Measurements from ENCODE around the gene CREB3L2.

Gene CREB3L2

DNA sequence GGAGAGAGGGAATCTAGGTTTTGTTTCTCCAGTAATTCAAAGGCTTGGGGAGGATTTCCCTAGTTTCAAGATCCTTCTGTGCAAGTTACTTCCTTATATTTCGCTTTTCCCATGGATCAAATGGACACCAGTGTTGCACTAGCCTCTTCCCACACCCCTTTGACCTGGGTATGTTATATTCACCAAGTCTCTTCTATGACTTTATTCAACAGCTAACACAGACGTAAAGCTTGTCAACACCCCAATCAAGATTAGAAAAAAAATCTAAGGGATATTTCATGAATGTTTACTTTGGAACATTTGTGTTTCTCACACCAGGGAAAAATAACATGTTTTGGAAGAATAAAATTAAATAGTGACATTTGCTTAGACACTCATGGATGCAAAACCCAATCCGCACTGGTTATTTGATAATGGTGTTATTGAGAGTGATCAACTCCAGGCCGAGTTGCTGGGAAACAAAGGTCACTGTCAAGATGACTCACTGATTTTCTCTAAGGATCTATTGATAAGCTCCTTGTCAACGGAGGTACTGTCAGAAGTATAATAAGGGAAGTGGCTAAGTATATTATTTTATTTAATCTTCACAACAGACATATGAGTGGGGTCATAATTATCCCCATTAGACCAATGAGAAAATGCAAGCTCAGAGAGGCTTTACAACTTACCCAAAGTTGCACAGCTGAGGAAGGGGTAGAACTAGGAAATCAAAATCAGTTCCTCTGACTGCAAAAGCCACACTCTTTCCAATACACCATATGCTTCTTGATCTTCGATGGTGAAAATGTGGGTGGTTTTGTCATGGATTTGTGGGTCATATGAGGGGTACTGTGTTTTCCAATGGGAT is 52.2 kb downstream of the CREB3L2 start:
- DNase-seq, result no peak

- DNase-seq, result no peak
These were observed 53.0 kb downstream of the CREB3L2 start for GRCh38 chr7:137948845-137949330.

DNA sequence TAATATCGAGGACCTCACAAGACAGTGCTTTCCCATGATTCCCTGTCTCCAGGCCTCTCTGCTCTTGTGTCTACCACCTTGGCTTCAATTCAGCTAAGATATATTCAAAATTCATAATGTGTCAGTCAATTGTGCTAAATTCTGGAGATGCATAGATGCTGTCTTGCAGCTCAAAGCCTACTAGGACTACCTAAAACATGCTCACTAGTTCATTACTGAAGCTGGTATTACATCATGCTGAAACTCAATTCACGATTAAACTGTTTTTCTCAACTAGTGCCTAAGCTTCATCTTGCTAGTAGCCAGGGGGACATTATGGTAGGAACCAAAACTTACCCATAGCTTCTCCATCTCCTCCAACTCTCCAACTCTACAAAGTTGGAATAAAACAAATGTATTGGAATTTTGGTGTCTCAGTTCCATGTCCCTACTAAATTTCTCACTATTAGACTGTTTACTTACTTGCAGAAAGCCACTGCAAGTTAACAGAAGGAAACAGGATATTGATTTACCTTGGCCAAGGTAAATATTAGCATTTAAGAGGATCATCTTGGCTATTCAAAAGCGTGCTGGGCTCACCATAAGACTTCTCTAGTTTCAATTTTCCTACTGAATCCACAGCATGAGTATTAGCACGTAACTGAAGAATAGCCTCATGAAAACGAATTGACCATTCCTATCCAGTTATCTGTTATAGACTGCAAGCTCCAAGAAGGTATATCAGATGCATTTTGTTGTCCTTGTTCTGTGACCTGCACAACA is 53.6 kb downstream of the CREB3L2 start:
- no peak for DNase-seq

GRCh38 chr7:137947046-137947445 is 54.8 kb downstream of the CREB3L2 start:
- no peak for DNase-seq

DNA sequence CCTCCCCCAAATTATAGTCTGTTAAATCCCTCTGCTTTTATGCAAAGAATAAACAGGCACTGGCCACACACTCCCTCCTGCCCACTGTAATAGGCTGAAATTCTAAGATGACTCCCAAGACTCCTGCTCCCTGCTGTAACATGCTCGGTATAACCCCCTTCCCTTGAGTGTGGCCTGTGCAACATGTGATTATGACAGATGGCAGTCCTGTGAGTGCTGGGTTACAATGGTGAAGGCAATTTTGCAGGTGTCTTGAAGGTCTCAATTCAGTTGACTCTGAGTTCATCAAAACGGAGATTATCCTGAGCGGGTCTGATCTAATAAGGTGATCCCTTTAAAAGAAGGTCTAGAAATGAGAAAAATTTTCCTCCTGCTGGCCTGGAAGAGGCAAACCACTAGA is 55.9 kb downstream of the CREB3L2 start:
- no peak for DNase-seq

DNA sequence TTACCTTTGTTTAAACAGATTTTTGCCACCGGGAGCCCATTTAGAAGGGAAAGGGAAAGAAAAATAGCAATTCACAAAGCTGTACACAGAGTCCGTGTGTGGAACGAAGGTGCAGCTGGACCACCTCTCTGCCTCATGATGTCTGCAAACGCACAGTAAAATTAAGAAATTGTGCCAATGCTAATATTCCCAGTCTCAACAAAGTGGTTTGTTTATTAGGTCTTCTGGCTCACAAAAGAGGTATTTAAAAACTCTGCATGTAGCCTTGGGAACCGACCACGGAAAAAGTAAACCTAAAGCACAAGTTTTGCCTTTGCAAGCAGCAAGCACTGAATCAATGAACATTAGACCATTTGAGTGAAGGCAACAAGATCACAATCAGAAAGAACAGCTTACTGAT is 57.7 kb downstream of the CREB3L2 start:
- no peak for DNase-seq

DNA sequence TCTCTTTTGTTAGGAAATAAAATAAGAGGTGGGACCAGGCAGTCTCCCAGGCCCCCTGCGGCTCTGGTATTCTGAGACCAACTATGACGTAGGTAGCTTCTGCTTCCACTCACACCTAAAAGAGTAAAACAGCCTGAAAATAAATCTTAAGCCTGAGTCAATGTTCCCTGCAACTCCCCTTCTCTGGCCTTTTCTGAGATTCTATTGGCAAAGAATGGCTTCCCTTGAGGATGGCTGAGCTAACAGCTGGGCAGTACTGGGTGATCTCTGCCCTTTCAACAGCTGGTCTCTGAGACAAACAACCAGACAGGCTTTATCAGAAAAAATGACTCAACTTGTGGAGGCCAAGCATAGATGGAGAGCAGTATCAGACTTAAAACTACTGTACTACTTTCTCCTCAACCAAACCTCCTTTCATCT is 58.7 kb downstream of the CREB3L2 start:
- no peak for DNase-seq

DNA sequence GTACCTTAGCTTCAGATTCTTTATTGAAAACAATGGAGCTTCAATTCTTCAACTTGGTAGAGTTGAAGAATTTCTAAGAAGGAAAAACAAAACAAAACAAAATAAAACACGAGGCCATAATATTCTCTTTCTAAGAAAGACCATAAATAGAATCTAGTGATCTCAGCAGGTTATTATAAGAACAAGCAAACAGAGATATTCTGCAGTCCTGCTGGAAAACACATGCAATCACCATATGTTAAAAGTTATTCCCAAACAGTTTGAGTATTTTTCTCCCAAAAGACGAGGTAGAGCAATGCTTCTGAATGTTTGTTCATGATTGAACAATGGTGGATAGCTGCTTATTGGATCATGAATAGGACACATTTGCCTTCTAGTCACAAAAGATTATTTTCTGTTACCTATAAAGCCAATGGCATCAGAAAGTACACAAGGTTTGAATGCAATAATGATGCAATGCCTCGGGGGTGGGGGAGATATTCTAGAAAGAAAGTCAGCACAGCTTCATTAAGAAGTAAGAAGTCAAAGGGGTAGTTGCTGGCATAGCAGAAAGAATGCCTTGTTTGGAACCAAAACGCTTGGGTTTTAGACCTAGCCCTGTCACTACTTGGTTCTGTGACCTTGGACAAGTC is 59.3 kb downstream of the CREB3L2 start:
- no peak for DNase-seq

DNA sequence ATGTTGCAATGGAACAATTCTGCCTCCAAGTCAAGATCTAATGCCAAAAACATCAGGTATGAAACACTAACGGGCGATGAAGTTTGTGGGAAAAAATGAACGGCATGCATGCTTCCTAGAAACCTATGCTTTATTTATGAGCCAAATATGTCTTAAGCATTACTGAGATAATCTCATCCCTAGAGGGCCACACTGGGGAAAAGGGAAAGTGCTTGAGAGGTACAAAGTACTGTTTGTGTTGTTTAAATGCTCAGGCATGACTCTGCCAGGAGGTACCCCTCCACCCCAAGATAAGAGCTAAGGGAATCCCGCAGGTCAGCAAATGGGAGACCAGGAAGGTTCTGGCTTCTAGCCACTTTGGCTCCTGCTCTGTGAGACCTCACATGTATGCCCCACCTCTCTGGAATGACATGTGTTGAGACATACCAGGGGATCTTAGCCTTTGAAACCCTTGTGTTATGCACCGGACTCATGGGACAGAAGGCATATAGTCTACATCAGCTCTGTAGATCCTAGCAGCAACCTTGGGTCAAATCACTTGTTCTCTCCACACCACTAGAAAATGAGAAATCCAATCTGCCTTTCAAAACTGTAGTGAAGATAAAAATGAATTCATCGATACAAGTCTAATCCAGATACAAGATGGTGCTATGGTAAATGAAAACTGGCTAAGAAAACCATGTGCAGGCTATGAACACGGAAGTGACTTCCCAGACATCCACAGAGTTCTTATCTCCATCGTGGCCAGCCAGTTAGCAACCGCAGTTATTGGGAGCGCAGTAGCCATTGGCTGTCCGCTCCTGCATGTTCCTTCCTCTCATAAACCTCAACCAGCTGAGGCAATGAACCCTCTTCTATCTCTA is 61.0 kb downstream of the CREB3L2 start:
- no peak for DNase-seq

DNA sequence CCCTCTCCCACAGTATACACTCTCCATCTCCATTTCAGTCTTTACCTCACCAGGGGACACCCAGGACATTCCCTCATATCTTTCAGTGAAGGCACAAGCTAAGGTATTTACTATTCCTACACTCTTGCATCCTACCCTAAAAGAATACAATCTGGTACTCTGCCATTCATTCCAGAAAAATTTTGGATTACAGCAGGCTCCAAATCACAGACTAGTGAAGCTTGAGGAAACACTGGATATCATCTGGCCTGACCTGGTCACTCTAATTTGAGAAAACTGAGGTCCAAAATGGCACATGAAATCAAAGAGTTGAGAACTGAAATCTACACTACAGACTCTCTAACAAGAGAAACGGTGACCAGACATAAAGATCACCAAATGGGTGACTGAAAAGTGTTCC is 61.7 kb downstream of the CREB3L2 start:
- no peak for DNase-seq

DNA sequence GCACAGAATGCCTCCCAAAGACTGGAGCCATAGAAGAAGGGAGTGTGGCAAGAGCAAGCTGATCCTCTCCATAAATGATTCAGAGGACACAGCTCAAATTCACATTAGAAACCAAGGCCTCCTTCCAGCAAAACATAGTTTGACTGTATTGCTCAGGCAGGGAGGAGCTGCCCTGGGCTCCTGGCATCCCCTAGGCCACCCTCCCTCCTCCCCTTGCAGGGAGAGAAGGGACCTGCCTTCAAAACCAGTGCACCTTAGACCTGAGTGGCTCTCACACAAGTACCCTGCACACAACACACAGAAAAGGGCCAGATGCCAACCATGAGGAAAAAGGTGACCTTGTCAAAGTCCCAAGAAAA is 64.7 kb downstream of the CREB3L2 start:
- no peak for DNase-seq

DNA sequence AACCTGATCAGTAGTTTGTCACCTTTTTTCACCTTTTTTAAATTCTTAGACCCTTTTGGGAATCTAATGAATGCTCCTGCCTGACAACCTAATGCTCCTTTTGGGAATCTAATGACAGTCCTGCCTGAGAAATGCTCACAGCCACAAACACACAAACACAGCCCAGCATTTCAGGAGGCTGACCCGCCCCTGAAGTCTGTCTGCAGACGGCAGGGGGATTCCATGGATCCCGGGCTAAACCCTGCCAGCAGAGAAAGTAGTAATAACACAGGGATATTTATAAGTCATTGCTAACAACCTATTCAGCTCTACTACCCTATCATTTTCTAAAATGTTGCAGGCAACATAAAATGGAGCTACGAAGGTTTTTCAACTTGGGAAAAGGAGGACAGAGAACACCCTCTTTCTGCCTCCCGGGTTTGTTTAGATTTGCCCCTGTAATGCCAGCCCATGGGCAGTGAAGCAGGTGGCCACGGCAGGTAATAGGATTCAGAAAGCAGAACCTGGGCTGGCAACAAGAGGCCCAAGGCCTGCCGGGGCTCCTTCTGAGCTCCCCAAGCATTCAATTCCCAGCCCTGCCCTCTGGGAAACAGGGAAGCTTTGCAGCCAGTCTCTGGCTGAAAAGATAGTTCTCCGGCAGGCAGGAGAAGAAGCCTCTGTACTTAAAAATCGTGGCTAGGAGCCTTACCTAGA is 65.2 kb downstream of the CREB3L2 start:
- no peak for DNase-seq

DNA sequence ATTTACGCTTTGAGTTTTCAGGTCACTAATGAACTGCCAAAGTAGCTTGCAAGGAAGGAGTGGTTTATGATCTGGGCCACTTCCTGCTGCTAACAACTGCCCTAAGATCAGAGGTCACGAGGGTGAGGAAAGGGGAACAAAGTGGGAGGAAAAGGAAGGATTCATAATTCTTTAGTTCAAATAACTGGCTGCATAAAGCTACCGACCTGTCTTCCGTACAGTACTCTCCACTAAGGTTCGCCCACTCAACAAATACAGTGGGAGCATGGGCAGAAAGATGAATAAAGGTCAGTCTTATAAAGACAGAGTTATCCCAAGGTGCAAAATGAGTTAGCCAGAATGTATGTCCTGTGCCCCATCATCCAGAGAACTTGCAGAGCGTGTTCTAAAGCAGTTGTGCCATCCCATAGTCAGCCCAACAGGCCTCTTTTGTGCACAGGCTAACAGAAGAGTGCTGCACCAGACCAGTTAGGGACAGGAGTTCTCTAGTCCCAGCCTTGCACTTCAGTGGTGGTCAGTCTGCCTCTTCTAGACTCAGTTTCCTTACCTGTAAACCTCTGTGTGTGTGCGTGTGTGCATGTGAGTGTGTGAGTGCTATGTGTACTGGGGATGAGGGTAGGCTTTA is 65.9 kb downstream of the CREB3L2 start:
- no peak for DNase-seq

GRCh38 chr7:137934941-137935883 is 66.7 kb downstream of the CREB3L2 start:
- no peak for DNase-seq

DNA sequence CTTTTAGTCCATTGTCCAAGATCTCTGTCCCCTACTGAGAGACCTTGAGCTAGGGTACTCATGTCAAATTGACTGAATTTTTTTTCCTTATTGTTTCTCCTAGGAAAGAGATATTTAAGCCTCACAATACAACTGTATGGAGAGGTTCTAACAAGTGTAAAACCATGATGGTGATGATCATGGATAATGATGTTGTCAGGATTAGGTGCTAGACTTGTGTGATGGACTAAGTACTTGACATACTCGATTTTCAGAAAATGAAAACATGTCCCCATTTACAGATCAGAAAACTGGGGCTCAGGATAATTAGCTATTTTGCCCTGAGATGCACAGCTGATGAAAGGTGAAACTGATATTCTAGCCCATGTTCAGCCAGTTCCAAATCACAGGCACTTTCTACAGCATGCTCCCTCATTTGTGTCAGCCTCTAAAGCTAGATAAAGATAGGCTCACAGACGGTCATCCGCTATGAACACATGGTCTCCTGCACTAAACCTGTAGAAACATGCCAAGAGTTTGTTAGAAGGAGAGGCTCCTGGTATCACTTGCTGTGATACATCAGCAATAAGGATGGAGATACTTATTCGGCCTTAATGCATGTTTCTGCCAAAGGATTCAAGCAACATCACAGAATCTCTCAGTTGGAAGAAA is 67.6 kb downstream of the CREB3L2 start:
- no peak for DNase-seq

GRCh38 chr7:137933270-137934017 is 68.4 kb downstream of the CREB3L2 start:
- no peak for DNase-seq

DNA sequence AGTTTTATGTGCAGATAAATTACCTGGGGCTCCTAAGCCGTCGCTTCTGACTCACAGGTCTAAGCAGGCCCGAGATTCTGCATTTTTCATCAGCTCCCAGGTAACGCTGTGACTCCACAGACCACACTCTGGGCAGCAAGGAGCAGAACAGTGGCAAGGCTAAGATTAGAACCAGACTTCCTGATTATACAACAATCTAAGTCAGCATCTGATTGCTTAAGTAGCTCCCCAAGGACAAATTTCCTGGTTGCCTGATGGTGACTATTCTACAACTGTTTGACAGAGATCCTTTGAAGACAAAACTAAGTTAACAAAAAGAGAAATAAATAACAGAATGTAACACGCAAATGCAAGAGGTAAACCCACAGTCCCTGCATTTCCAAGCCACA is 69.0 kb downstream of the CREB3L2 start:
- no peak for DNase-seq

DNA sequence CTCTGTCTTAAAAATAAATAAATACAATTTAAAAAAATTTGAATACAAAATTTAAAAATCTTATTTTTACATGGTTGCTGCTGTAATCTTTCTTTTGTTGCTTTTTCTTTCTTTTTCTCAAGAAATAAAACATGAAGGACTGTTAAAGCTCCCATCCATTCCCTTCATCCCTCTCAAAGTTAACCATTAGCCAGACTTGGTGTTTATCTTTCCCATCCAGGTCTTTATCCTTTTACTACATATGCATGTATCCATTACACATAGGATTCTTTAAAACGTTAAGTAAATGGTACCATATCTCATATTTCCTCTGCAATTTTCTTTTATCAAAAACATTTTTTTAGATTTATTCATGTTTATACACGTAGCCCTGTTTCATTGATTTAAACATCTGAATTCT is 70.1 kb downstream of the CREB3L2 start:
- DNase-seq, result no peak

DNA sequence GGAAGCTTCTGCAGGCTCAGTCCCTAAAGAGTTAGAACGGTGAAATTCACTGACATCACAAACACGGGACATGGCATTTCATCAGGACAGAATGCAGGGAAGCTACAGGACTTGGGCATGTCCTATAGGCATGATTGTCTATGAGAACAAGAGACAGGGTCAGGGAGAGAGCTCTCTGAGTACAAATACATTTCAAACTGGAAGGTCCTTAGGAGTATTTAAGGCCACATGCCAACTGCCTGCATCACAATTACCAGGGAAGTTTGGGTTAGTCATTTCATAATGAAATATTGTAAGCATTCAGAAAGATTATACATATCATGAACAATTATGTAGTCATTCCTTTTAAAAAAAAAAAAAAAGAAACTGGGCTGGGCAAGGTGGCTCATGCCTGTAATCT is 71.3 kb downstream of the CREB3L2 start:
- no peak for DNase-seq

Data from NCI-H2107 (cell line).